ENCODE data around the gene PDE1C.

Gene PDE1C

DNA sequence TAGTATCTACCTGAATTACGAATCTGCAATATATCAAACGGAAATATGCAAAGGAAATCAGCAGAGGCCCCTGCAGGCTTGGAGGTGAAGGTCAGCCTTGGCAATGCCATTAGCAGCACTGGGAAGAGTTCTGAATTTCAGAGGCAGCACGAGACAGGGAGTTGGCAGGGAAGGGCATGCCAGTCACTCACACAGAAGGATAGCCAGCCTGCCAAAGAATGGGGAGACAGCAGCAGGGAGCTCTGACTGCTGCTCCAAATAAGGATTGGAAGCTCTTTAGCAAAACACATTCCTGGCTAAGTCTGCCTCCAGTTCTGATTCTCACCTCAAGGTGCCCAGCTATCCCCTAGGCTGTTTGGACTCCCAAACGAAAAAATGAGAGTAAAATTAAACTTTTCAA, 188.0 kb downstream of the PDE1C start:
- H3K9me3 ChIP-seq (ENCODE audit: insufficient read depth, low read depth, low read length): peaks cover 3% of the 10 kb centered on the region; the same call in 1 of the 2 replicates
- H3F3A ChIP-seq (ENCODE audit: low read depth): no peaks in the 10 kb centered on the region
- H3K4me1 ChIP-seq (ENCODE audit: insufficient read depth, low read length, poor library complexity, severe bottlenecking): no peaks in the 10 kb centered on the region
- H3K27me3 ChIP-seq (ENCODE audit: insufficient read depth, low read length, poor library complexity, severe bottlenecking): no peaks in the 10 kb centered on the region
- no peaks in the 10 kb centered on the region for H4K20me1 ChIP-seq (ENCODE audit: insufficient read depth, low read length, poor library complexity, severe bottlenecking)
- TF ChIP-seq, protein P1, sequence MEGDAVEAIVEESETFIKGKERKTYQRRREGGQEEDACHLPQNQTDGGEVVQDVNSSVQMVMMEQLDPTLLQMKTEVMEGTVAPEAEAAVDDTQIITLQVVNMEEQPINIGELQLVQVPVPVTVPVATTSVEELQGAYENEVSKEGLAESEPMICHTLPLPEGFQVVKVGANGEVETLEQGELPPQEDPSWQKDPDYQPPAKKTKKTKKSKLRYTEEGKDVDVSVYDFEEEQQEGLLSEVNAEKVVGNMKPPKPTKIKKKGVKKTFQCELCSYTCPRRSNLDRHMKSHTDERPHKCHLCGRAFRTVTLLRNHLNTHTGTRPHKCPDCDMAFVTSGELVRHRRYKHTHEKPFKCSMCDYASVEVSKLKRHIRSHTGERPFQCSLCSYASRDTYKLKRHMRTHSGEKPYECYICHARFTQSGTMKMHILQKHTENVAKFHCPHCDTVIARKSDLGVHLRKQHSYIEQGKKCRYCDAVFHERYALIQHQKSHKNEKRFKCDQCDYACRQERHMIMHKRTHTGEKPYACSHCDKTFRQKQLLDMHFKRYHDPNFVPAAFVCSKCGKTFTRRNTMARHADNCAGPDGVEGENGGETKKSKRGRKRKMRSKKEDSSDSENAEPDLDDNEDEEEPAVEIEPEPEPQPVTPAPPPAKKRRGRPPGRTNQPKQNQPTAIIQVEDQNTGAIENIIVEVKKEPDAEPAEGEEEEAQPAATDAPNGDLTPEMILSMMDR (conservative IDR thresholded peaks at IDR 0.05; ENCODE audit: low read length): no peak
- TF ChIP-seq EZH2phosphoT487 (IDR thresholded peaks at IDR 0.05; ENCODE audit: borderline replicate concordance): no peak
- H3K36me3 ChIP-seq (ENCODE audit: insufficient read depth, low read length): no peaks in the 10 kb centered on the region
- H3K9ac ChIP-seq (ENCODE audit: low read depth, low read length, poor library complexity, severe bottlenecking): no peak overlapping the region
- no peaks in the 10 kb centered on the region for H3K79me2 ChIP-seq (ENCODE audit: insufficient read depth, low read length)
- H2AFZ ChIP-seq (ENCODE audit: low read length): no peak overlapping the region
- no peak overlapping the region for H3K4me2 ChIP-seq (ENCODE audit: low read depth, low read length, poor library complexity, severe bottlenecking)
- H3K9me2 ChIP-seq (replicated peaks; ENCODE audit: low read depth, low read length): no peaks in the 10 kb centered on the region
- H3K4me3 ChIP-seq (ENCODE audit: low read length, poor library complexity, severe bottlenecking): no peak overlapping the region

DNA sequence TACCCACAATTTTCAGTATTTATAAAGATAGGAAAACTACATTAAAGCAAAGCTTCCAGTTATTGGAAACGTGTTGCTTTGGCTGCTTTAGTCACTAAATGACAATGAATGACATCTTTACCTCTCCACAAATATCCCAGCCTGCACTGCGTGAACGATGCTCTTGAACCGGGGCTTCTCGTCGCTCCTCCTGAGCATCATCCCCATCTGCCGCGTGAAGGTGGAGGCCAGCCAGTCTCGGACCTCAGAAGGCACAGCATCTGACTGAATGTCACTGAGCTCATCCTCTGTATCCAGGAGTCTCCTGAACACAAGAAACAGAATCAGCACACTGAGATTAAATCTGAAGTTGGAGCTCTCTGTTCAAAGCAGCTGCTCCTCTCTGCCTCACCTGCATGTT, 191.3 kb downstream of the PDE1C start:
- TF ChIP-seq, protein P1 (conservative IDR thresholded peaks at IDR 0.05; ENCODE audit: low read length): no peak
- no peak for TF ChIP-seq EZH2phosphoT487 (IDR thresholded peaks at IDR 0.05; ENCODE audit: borderline replicate concordance)
- no peaks in the 10 kb centered on the region for H3K4me1 ChIP-seq (ENCODE audit: insufficient read depth, low read length, poor library complexity, severe bottlenecking)
- H3K9me2 ChIP-seq (replicated peaks; ENCODE audit: low read depth, low read length): no peaks in the 10 kb centered on the region
- no peak overlapping the region for H3K9ac ChIP-seq (ENCODE audit: low read depth, low read length, poor library complexity, severe bottlenecking)
- H3K9me3 ChIP-seq (ENCODE audit: insufficient read depth, low read depth, low read length): no peaks in the 10 kb centered on the region
- H3K36me3 ChIP-seq (ENCODE audit: insufficient read depth, low read length): no peaks in the 10 kb centered on the region
- H2AFZ ChIP-seq (ENCODE audit: low read length): no peak overlapping the region
- no peaks in the 10 kb centered on the region for H4K20me1 ChIP-seq (ENCODE audit: insufficient read depth, low read length, poor library complexity, severe bottlenecking)
- no peak overlapping the region for H3K4me2 ChIP-seq (ENCODE audit: low read depth, low read length, poor library complexity, severe bottlenecking)
- H3K4me3 ChIP-seq (ENCODE audit: low read length, poor library complexity, severe bottlenecking): no peak overlapping the region
- H3K79me2 ChIP-seq (ENCODE audit: insufficient read depth, low read length): no peaks in the 10 kb centered on the region
- no peaks in the 10 kb centered on the region for H3F3A ChIP-seq (ENCODE audit: low read depth)
- no peaks in the 10 kb centered on the region for H3K27me3 ChIP-seq (ENCODE audit: insufficient read depth, low read length, poor library complexity, severe bottlenecking)

DNA sequence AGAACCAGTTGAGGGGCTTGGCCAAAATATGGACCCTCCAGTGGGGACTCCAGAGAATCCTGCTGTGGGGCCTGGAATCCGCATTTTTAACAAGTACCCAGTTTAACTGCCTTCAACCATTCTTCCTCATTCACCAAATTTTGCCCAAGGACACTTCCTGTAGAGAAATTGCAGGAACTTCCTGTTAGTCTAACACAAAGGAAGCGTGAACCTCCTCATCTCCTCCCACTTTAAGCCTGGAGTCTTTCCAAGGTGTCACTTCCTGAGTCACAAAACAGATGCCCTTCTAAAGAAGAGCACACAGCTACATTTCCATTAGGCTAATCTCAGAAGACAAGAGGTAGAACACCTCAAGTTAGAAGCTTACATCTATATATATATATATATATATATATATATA, 194.8 kb downstream of the PDE1C start:
- Histone ChIP-seq H3K9me2 (replicated peaks; ENCODE audit: low read depth, low read length) (no peaks in the 10 kb centered on the region), H3K4me2 (ENCODE audit: low read depth, low read length, poor library complexity, severe bottlenecking) (no peak overlapping the region), H4K20me1 (ENCODE audit: insufficient read depth, low read length, poor library complexity, severe bottlenecking) (no peaks in the 10 kb centered on the region), H3K4me1 (ENCODE audit: insufficient read depth, low read length, poor library complexity, severe bottlenecking) (no peaks in the 10 kb centered on the region), H3F3A (ENCODE audit: low read depth) (no peaks in the 10 kb centered on the region), H3K9ac (ENCODE audit: low read depth, low read length, poor library complexity, severe bottlenecking) (no peak overlapping the region), H3K79me2 (ENCODE audit: insufficient read depth, low read length) (no peaks in the 10 kb centered on the region), H2AFZ (ENCODE audit: low read length) (no peak overlapping the region), H3K9me3 (ENCODE audit: insufficient read depth, low read depth, low read length) (no peaks in the 10 kb centered on the region), H3K27me3 (ENCODE audit: insufficient read depth, low read length, poor library complexity, severe bottlenecking) (no peaks in the 10 kb centered on the region), H3K4me3 (ENCODE audit: low read length, poor library complexity, severe bottlenecking) (no peak overlapping the region), H3K36me3 (ENCODE audit: insufficient read depth, low read length) (no peaks in the 10 kb centered on the region)
- TF ChIP-seq EZH2phosphoT487 (IDR thresholded peaks at IDR 0.05; ENCODE audit: borderline replicate concordance): no peak
- TF ChIP-seq, protein P1 (conservative IDR thresholded peaks at IDR 0.05; ENCODE audit: low read length): no peak
